Measurements from ENCODE around the gene EMILIN1.
"Not testable (repeated sequence)": the region's sequence is repeated elsewhere in the genome, so short reads cannot be mapped to it uniquely, and the experiment has no call there.

Gene EMILIN1

GRCh38 chr2:27091746-27092695, 13.6 kb downstream of the EMILIN1 start:
- no peak for DNase-seq (ENCODE audit: low read depth, low spot score)
- H3K27ac ChIP-seq: no peak overlapping the region

GRCh38 chr2:27092696-27093429, 14.4 kb downstream of the EMILIN1 start:
- DNase-seq (ENCODE audit: low read depth, low spot score): no peak
- no peak overlapping the region for H3K27ac ChIP-seq

- H3K27ac ChIP-seq: no peak overlapping the region
- DNase-seq (ENCODE audit: low read depth, low spot score): no peak
Measured at GRCh38 chr2:27093430-27094352, 15.3 kb downstream of the EMILIN1 start.

DNA sequence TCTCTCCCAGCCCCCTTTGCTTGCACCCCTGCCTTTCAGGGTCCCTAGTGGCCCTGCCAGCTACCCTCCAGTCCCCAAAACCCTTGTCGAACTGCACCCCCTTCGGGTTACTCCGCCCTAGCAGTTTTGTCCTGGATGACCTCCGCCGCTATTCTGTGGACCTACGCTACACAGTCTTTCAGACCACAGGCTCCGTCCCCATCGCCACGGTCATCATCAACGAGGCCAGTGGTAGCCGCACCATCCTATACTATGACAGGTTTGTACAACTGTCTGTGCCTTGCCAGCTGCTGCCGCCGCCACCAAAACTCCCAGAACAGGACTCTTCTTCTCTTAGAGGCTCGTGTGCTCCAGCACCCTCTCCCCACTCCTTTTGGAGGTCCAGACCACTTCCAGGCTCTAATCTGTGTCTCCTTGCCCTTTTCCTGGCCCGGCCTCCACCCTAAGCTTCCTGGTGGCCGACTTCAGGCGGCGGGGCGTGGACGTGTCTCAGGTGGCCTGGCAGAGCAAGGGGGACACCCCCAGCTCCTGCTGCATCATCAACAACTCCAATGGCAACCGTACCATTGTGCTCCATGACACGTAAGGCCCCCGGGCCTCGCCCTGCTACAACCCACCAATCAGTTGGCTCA, 16.1 kb downstream of the EMILIN1 start:
- no peak for DNase-seq (ENCODE audit: low read depth, low spot score)
- H3K27ac ChIP-seq: no peak overlapping the region

GRCh38 chr2:27095427-27095744, 17.0 kb downstream of the EMILIN1 start:
- DNase-seq (ENCODE audit: low read depth, low spot score): no peak
- H3K27ac ChIP-seq: no peak overlapping the region

DNA sequence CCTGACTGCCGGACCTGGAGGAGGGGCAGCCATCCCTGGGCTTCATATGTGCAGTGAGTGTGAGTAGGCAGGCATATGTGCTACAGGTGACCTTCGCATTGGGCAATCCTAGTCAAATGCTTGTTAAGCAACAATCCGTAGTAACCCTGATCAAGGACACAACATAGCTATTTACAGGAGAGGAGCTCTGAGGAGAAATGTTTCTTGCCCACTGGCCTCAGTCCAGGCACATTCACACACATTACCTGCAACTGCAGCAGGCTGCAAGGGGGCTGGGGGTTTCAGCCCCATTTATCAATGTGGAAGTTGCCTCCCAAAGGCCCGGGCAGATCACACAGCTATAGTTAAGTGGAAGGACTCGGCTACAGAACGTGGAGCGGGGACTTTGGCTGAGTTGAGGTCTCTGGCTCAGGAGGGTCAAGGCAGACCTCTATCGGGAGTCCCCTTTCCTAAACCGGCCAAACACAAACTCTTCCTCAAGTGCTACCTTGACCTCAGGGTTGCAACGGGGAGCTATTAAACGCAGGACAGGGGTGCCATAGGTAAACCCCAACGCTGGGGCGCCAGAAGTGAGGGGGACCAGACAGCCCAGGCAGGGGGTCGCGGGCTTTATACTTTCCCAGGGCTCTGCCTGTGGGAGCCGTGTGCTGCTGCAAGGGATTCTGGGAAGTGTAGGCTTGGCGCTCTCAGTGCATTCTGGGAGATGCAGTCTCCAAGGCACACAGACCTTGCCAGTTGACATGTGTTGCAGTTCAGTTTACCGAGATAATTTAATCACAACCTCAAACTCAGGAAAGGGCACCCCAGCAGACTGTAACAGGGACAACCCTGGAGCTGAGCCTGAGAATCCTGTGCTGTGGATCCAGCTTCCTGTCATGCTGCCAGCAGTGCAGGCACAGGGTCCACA, 17.6 kb downstream of the EMILIN1 start:
- no peak for DNase-seq (ENCODE audit: low read depth, low spot score)
- H3K27ac ChIP-seq: no peak overlapping the region

- no peak for DNase-seq (ENCODE audit: low read depth, low spot score)
- no peak overlapping the region for H3K27ac ChIP-seq
Measured at GRCh38 chr2:27096748-27097297, 18.4 kb downstream of the EMILIN1 start.

DNA sequence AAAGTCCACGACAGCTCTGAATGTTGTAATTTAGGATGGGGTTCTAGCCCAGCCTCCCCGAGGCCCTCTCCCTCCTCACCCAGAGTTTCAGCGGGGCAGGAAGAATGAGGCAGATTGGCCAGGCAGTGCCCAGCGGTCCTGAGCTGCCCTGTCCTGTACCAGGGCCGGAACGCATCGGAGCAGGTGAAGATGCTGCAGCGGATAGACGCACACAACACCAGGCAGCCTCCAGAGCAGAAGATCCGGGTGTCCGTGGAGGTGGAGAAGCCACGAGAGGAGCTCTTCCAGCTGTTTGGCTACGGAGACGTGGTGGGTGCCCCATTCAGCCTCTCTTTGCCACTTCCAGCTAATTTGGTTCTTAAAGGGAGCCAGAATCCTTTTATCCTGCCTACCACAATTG, 18.9 kb downstream of the EMILIN1 start:
- DNase-seq (ENCODE audit: low read depth, low spot score): no peak
- no peak overlapping the region for H3K27ac ChIP-seq

DNA sequence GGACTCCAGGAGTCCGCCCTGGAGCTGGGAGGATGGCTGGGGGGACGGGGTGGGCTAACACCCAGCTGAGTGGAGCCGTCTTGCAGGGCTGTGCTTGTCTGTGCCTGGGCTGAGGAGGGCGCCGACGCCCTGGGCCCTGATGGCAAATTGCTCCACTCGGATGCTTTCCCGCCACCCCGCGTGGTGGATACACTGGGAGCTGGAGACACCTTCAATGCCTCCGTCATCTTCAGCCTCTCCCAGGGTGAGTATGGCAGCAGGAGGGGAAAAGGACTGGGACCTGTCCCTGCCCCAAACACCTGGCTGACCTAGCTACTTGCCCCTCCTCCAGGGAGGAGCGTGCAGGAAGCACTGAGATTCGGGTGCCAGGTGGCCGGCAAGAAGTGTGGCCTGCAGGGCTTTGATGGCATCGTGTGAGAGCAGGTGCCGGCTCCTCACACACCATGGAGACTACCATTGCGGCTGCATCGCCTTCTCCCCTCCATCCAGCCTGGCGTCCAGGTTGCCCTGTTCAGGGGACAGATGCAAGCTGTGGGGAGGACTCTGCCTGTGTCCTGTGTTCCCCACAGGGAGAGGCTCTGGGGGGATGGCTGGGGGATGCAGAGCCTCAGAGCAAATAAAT, 21.0 kb downstream of the EMILIN1 start:
- no peak for DNase-seq (ENCODE audit: low read depth, low spot score)
- no peak overlapping the region for H3K27ac ChIP-seq

GRCh38 chr2:27100036-27100435, 21.6 kb downstream of the EMILIN1 start:
- no peak for DNase-seq (ENCODE audit: low read depth, low spot score)
- H3K27ac ChIP-seq: no peak overlapping the region

GRCh38 chr2:27102329-27102728, 23.9 kb downstream of the EMILIN1 start:
- H3K27ac ChIP-seq: no peak overlapping the region
- no peak for DNase-seq (ENCODE audit: low read depth, low spot score)

DNA sequence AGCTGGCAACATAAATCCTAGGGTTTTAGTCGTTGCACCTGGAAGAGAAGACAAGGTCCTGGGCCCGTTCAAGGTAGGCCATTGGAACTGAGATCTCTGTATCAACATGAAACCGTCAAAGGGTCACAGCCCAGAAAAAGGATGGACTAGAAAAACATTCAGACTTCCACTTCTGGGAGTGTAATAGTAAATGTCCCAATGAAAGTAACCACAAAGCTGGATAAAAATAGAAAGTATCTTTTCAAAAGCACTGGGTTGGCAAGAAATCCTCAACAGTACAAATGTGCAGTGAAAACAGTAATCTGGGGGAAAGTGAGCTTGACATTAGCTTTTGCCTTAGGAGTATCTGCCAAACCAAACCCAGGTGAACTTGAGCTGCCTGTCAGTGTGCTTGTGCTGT, 27.6 kb downstream of the EMILIN1 start:
- H3K27ac ChIP-seq: no peak overlapping the region
- no peak for DNase-seq (ENCODE audit: low read depth, low spot score)

DNA sequence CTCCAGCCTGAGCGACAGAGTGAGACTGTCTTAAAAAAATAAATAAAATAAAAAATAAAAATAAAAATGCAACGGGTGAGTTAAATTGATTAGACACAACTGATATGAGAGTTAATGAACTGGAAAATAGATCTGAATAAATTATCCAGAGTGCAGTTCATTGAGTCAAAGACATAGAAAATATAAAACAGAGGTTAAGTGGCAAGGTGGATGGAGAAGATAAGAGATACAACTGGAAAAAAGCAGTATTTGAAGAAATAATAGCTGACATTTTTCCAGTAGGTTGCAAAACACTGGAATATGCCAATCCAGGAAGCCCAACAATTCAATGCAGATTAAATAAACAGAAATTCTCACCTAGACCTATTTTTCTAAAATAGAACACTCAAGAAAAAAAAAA, 29.8 kb downstream of the EMILIN1 start:
- DNase-seq (ENCODE audit: low read depth, low spot score): no peak
- H3K27ac ChIP-seq: no peak overlapping the region

DNA sequence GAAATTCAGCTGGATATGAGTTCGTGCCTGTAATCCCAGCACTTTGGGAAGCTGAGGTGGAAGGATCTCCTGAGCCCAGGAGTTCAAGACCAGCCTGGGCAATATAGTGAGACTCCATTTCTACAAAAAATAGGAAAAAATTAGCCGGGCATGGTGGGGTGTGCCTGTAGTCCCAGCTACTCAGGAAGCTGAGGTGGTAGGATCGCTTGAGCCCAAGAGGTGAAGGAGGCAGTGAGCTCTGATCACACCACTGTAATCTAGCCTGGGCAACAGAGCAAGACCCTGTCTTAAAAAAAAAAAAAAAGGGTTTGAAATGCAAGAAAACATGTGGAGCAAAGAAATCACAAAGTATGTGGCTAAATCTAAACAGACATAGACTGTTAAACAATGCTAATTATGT, 30.7 kb downstream of the EMILIN1 start:
- no peak for DNase-seq (ENCODE audit: low read depth, low spot score)
- H3K27ac ChIP-seq: no peak overlapping the region

DNA sequence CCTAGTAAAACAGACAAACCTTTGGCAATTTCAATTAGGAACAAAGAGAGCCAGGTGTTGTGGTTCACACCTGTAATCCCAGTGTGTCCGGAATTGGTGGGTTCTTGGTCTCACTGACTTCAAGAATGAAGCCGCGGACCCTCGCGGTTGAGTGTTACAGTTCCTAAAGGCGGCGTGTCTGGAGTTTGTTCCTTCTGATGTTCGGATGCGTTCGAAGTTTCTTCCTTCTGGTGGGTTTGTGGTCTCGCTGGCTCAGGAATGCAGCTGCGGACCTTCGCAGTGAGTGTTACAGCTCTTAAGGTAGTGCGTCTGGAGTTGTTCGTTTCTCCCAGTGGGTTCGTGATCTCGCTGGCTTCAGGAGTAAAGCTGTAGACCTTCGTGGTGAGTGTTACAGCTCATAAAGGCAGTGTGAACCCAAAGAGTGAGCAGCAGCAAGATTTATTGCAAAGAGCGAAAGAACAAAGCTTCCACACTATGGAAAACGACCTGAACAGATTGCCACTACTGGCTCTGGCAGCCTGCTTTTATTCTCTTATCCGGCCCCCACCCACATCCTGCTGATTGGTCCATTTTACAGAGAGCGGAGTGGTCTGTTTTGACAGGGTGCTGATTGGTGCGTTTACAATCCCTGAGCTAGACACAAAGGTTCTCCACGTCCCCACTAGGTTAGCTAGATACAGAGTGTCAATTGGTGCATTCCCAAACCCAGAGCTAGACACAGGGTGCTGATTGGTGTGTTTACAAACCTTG, 32.4 kb downstream of the EMILIN1 start:
- H3K27ac ChIP-seq; DNase-seq (ENCODE audit: low read depth, low spot score): not testable (repeated sequence)

DNA sequence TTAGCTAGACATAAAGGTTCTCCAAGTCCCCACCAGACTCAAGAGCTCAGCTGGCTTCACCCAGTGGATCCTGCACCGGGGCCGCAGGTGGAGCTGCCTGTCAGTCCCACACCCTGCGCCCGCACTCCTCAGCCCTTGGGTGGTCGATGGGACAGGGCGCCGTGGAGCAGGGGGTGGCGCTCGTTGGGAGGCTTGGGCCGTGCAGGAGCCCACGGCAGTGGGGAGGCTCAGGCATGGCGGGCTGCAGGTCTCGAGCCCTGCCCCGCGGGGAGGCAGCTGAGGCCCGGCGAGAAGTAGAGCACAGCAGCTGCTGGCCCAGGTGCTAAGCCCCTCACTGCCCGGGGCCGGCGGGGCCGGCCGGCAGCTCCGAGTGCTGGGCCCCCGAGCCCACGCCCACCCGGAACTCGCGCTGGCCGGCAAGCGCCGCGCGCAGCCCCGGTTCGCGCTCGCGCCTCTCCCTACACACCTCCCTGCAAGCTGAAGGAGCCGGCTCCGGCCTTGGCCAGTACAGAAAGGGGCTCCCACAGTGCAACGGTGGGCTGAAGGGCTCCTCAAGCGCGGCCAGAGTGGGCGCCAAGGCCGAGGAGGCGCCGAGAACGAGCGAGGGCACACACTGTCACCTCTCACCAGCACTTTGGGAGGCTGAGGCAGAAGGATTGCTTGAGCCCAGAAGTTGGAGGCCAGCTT, 33.1 kb downstream of the EMILIN1 start:
- H3K27ac ChIP-seq; DNase-seq (ENCODE audit: low read depth, low spot score): not testable (repeated sequence)

GRCh38 chr2:27115519-27115918, 37.1 kb downstream of the EMILIN1 start:
- H3K27ac ChIP-seq: no peak overlapping the region

More at GRCh38 chr2:27115519-27115918, 37.1 kb downstream of the EMILIN1 start:
- no peak for DNase-seq (ENCODE audit: low read depth, low spot score)
